Common myeloid progenitor, CD34-positive (primary cell): ENCODE results near the gene PRTFDC1.

Source experiments
- CTCF ChIA-PET: fragments of 350-600 bp; sonication (Branson Sonifier 250); formaldehyde crosslinking; loops from one replicate; lab custom pipeline; 2021; ENCODE audit warnings: antibody characterized with exemption; lab: Charles Lee
- POLR2A ChIA-PET: fragments of 350-600 bp; sonication (Branson Sonifier 250); formaldehyde crosslinking; loops from one replicate; lab custom pipeline; 2021; ENCODE audit warnings: antibody characterized with exemption; lab: Charles Lee
- DNase-seq, 3 donors: peaks; one replicate each; pipeline versions ENCODE4 v3.0.0 to v3.0.0-alpha.2; 2013
- H3K27ac ChIP-seq, 2 experiments: 1 replicate in 1 of 2; 2 replicates in 1 of 2; pipeline ENCODE4 v1.7.0; 2013; ENCODE audit warnings: inconsistent platforms in 2 of 2, low read length in 2 of 2, mild to moderate bottlenecking in 2 of 2, low read depth in 1 of 2, moderate library complexity in 1 of 2; ENCODE audit not compliant: severe bottlenecking in 2 of 2, insufficient read depth in 1 of 2, poor library complexity in 1 of 2
- H3K27me3 ChIP-seq, 5 experiments: replicated peaks in 2 of 5; 1 replicate in 3 of 5; 2 replicates in 2 of 5; pipeline versions ENCODE4 v1.6.1 to v1.7.0; 2013; ENCODE audit warnings: low read length in 4 of 5, mild to moderate bottlenecking in 2 of 5, moderate library complexity in 2 of 5, inconsistent platforms in 1 of 5; ENCODE audit not compliant: insufficient read depth in 5 of 5, control insufficient read depth in 4 of 5
- H3K36me3 ChIP-seq, 4 experiments: 1 replicate in 2 of 4; 2 replicates in 2 of 4; pipeline versions ENCODE4 v1.6.1 to v1.7.0; 2013; ENCODE audit warnings: low read length in 3 of 4, control low read depth in 1 of 4, mild to moderate bottlenecking in 1 of 4; ENCODE audit not compliant: control insufficient read depth in 4 of 4, insufficient read depth in 4 of 4
- H3K4me1 ChIP-seq, 4 experiments: 1 replicate in 3 of 4; 2 replicates in 1 of 4; pipeline versions ENCODE4 v1.6.1 to v1.7.1; 2013; ENCODE audit warnings: low read length in 3 of 4, mild to moderate bottlenecking in 3 of 4, control low read depth in 1 of 4, inconsistent platforms in 1 of 4, moderate library complexity in 1 of 4; ENCODE audit not compliant: control insufficient read depth in 4 of 4, insufficient read depth in 4 of 4; ENCODE audit errors: control extremely low read depth in 1 of 4
- H3K4me3 ChIP-seq, 7 experiments: 1 replicate in 4 of 7; 2 replicates in 3 of 7; pipeline versions ENCODE4 v1.5.1 to v1.7.0; 2013; ENCODE audit warnings: mild to moderate bottlenecking in 7 of 7, low read length in 6 of 7, moderate library complexity in 6 of 7, inconsistent platforms in 2 of 7, low read depth in 2 of 7, control low read depth in 1 of 7; ENCODE audit not compliant: insufficient read depth in 4 of 7, control insufficient read depth in 1 of 7; ENCODE audit errors: extremely low read depth in 1 of 7
- H3K9me3 ChIP-seq, 5 experiments: 1 replicate in 4 of 5; 2 replicates in 1 of 5; pipeline versions ENCODE4 v1.6.1 to v1.7.1; 2013; ENCODE audit warnings: low read length in 4 of 5, mild to moderate bottlenecking in 2 of 5, inconsistent platforms in 1 of 5, low read depth in 1 of 5, moderate library complexity in 1 of 5; ENCODE audit not compliant: control insufficient read depth in 4 of 5, insufficient read depth in 2 of 5; ENCODE audit errors: control extremely low read depth in 1 of 5
- WGBS: methylation state at CpG from one replicate; pipeline ENCODE4 v1.1.5; 2013; ENCODE audit not compliant: insufficient coverage; 5-methylcytosine and 5-hydroxymethylcytosine counted together

Gene PRTFDC1

DNA sequence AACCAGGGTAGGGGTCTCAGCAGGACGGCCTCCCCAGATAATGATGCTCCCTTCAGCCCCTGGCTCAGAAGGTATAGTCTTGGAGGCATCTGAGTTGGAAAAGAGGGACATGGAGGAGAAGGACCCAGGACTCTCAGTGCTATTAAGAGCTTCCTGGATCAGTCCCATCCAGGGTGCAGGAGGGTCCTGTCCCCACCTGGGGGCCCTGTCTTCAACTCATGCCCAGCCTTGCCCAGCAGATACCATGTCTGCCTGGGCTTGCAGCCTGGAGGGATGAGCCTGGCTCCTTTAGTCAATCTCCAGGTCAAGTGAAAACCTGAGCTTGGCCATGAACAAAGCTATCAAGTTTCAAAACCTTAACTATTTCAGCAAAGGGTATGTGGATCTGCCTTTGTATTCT is 67.6 kb downstream of the PRTFDC1 start:
- POLR2A ChIA-PET, result no interaction called here
- 100% methylated on average over 1 of the region's 1 CpG for WGBS
- DNase-seq, result no peak
- no peak overlapping the region for H3K27ac ChIP-seq
- peaks cover 3 to 22% (median 17%) of the 10 kb centered on the region in 4 experiments for H3K4me1 ChIP-seq
- CTCF ChIA-PET, result interaction anchor here (1.2 to 2.7 kb wide), 8 partner anchors 9 to 197 kb away, joined by 3 to 10 read pairs (median 5); no protein-coding TSS in a partner anchor
- peaks cover 0 to 2% (median 0%) of the 10 kb centered on the region in 5 experiments for H3K9me3 ChIP-seq
- no peaks in the 10 kb centered on the region for H3K36me3 ChIP-seq
- no peak overlapping the region for H3K4me3 ChIP-seq
- H3K27me3 ChIP-seq, result no peaks in the 10 kb centered on the region

DNA sequence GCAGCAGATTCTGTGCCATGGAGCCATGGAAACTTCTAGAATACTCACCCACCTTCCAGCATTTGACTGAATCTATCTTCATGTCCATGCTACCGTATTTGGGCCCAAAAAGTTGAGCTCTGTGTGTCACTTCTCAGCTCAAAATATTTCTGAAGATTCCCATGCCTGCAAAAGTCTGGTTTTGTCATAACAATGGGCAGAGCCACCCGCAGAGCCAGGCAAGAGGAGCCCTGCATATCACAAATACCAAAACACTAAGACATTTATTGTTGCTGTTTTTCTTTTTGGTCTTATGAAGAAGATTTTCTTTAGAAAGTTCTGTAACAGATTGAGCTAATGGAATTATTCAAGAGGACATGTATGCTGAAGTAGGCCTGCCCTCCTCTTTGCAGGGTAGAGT is 68.1 kb downstream of the PRTFDC1 start:
- 100% methylated on average over 1 of the region's 2 CpGs for WGBS
- POLR2A ChIA-PET, result interaction anchor here (0.6 kb wide), 1 partner anchor 195 kb away, joined by 3 read pairs; no protein-coding TSS in a partner anchor
- no peaks in the 10 kb centered on the region for H3K27me3 ChIP-seq
- CTCF ChIA-PET, result interaction anchor here (1.2 to 2.7 kb wide), 8 partner anchors 9 to 197 kb away, joined by 3 to 10 read pairs (median 5); no protein-coding TSS in a partner anchor
- no peaks in the 10 kb centered on the region for H3K36me3 ChIP-seq
- H3K4me1 ChIP-seq, result peaks cover 3 to 22% (median 17%) of the 10 kb centered on the region in 4 experiments
- DNase-seq, result no peak
- no peak overlapping the region for H3K27ac ChIP-seq
- peaks cover 0 to 2% (median 0%) of the 10 kb centered on the region in 5 experiments for H3K9me3 ChIP-seq
- H3K4me3 ChIP-seq, result no peak overlapping the region

DNA sequence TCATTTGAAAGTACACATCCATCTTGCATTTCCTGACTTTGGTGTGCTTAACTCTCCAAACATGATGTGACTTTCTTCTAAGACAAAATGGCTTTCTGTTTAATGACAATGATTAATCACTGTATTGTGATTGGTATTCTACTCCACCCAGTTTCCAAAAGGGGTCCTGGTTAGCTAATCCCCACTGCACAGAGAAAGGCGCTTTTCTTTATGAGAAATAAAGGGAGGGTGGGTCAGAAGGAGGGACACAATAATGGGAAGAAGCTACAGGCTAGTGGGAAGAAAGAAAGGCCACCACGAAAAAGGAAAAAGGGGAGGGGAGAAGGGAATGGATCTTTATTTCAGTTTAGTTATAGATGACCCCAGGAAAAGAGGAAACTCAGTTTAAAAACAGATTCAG is 69.2 kb downstream of the PRTFDC1 start:
- CTCF ChIA-PET, result interaction anchor here (1.7 to 2.7 kb wide), 2 partner anchors 27 to 47 kb away, joined by 7 to 10 read pairs; no protein-coding TSS in a partner anchor
- POLR2A ChIA-PET, result no interaction called here
- 0% methylated on average over 1 of the region's 2 CpGs for WGBS
- Histone ChIP-seq H3K9me3 (peaks cover 0 to 2% (median 0%) of the 10 kb centered on the region in 5 experiments), H3K4me3 (no peak overlapping the region), H3K4me1 (peaks cover 3 to 22% (median 17%) of the 10 kb centered on the region in 4 experiments), H3K27ac (no peak overlapping the region), H3K27me3 (no peaks in the 10 kb centered on the region), H3K36me3 (no peaks in the 10 kb centered on the region)
- DNase-seq, result peak in 2 of 3 donors; percentile 37 to 52

DNA sequence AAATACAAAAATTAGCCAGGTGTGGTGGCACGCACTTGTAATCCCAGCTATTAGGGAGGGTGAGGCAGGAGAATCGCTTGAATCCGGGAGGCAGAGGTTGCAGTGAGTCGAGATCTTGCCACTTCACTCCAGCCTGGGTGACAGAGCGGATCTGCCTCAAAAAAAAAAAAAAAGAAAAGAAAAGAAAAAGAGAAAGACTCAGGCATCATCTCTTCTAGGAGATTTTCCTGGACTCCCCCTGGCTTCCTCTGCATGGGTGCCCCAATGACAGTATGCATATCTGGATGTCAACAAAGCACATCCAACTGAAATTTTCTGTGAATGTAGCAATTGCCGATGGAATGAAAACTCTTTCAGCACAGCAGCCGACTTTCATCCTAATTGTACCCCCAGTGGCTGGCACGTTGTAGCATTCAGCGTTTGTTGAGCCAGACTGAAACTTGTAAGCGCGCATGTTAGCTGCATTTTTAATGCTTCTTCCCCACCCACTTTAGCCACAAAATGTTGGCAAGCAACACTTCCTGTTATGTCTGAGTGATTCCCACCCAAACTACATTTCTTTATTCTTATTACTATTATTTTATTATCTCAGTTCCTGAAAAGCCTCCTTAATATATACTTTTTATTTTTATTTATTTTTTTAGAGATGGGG is 70.2 kb downstream of the PRTFDC1 start:
- Histone ChIP-seq H3K4me1 (peaks cover 3 to 13% (median 8%) of the 10 kb centered on the region in 4 experiments), H3K4me3 (peak overlapping the region in 3 of 7 experiments; percentile 15 to 65 (median 36)), H3K27ac (no peak overlapping the region), H3K36me3 (no peaks in the 10 kb centered on the region), H3K9me3 (peaks cover 0 to 2% (median 0%) of the 10 kb centered on the region in 5 experiments), H3K27me3 (no peaks in the 10 kb centered on the region)
- DNase-seq, result peak; percentile 66 to 90 (median 83)
- 67% methylated on average over 5 of the region's 11 CpGs for WGBS
- CTCF ChIA-PET, result interaction anchor here (1.7 kb wide), 1 partner anchor 28 kb away, joined by 7 read pairs; no protein-coding TSS in a partner anchor
- POLR2A ChIA-PET, result interaction anchor here (0.6 kb wide), 3 partner anchors 20 to 1932 kb away, joined by 3 to 4 read pairs (median 3); no protein-coding TSS in a partner anchor

DNA sequence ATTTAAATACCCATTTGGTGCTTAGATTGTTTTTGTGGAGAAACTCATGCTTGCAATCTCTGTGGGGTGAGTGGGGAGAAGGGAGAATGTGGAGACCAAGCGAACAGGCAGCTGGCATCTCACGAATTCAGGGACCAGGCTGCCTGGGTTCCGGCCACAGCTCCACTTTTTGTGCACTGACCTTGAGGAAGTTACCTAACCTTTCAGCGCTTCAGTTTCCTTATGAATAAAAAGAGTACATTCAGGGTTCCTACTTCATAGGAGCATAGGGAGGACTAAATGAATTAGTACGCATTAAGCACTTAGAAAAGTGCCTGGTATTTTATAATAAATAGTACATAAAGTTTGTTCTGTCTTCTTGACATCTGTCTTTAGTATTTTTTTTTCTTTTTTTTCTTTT is 72.5 kb downstream of the PRTFDC1 start:
- no peak for DNase-seq
- 100% methylated on average over 1 of the region's 5 CpGs for WGBS
- Histone ChIP-seq H3K4me3 (no peak overlapping the region), H3K4me1 (peaks cover 3 to 13% (median 7%) of the 10 kb centered on the region in 4 experiments), H3K36me3 (no peaks in the 10 kb centered on the region), H3K27ac (no peak overlapping the region), H3K27me3 (no peaks in the 10 kb centered on the region), H3K9me3 (peaks cover 0 to 3% (median under 1%) of the 10 kb centered on the region in 5 experiments)
- ChIA-PET POLR2A (no interaction called here), CTCF (interaction anchor here (0.9 kb wide), 1 partner anchor 9 kb away, joined by 5 read pairs; no protein-coding TSS in a partner anchor)

- no peaks in the 10 kb centered on the region for H3K27me3 ChIP-seq
- POLR2A ChIA-PET, result no interaction called here
- H3K27ac ChIP-seq, result no peak overlapping the region
- H3K4me3 ChIP-seq, result no peak overlapping the region
- peaks cover 0 to 14% (median 11%) of the 10 kb centered on the region in 4 experiments for H3K4me1 ChIP-seq
- CTCF ChIA-PET, result no interaction called here
- peaks cover 0 to 5% (median 5%) of the 10 kb centered on the region in 5 experiments for H3K9me3 ChIP-seq
- peak in 1 of 3 donors; percentile 17 for DNase-seq
- no peaks in the 10 kb centered on the region for H3K36me3 ChIP-seq
These were observed 78.3 kb downstream of the PRTFDC1 start for GRCh38 chr10:24874133-24874532.

- H3K27me3 ChIP-seq, result no peaks in the 10 kb centered on the region
- no peaks in the 10 kb centered on the region for H3K36me3 ChIP-seq
- ChIA-PET CTCF (no interaction called here), POLR2A (no interaction called here)
- peaks cover 0 to 14% (median 11%) of the 10 kb centered on the region in 4 experiments for H3K4me1 ChIP-seq
- peaks cover 0 to 5% (median 5%) of the 10 kb centered on the region in 5 experiments for H3K9me3 ChIP-seq
- peak overlapping the region in 1 of 7 experiments; percentile 33 for H3K4me3 ChIP-seq
- H3K27ac ChIP-seq, result peak overlapping the region in 1 of 2 experiments; percentile 55
- peak; percentile 80 to 96 (median 95) for DNase-seq
- WGBS, result 0% methylated on average over 4 of the region's 4 CpGs
These were observed 79.1 kb downstream of the PRTFDC1 start for GRCh38 chr10:24873281-24873683.
